Thymus (tissue), 14 donors: ENCODE results near the gene MRPL23. TPM values are rescaled to one million over a fixed set of nuclear protein-coding genes. Genes with fewer than 3 reads are reported as not detected.

ENCODE experiments used
- DNase-seq, 9 donors: peaks; one replicate each; pipeline ENCODE4 v3.0.0-alpha.2; 2013; ENCODE audit warnings: low spot score in 9 of 9, low read depth in 6 of 9, missing footprints in 1 of 9
- H3K27ac ChIP-seq, 2 donors: one replicate each; pipeline ENCODE4 v1.5.1; 2013; ENCODE audit warnings: control low read depth in 1 of 2, low read depth in 1 of 2, low read length in 1 of 2, mild to moderate bottlenecking in 1 of 2, moderate library complexity in 1 of 2
- H3K27me3 ChIP-seq, 2 donors: one replicate each; pipeline ENCODE4 v1.5.1; 2013; ENCODE audit warnings: low read length in 1 of 2; ENCODE audit not compliant: control insufficient read depth in 2 of 2, insufficient read depth in 1 of 2
- H3K36me3 ChIP-seq, 2 donors: one replicate each; pipeline ENCODE4 v1.5.1; 2013; ENCODE audit warnings: low read length in 1 of 2, mild to moderate bottlenecking in 1 of 2, moderate library complexity in 1 of 2; ENCODE audit not compliant: control insufficient read depth in 2 of 2, insufficient read depth in 2 of 2
- H3K4me1 ChIP-seq, 2 donors: one replicate each; pipeline ENCODE4 v1.5.1; 2013; ENCODE audit warnings: low read length in 2 of 2; ENCODE audit not compliant: control insufficient read depth in 2 of 2, insufficient read depth in 2 of 2
- H3K4me3 ChIP-seq, 2 donors: one replicate each; pipeline ENCODE4 v1.5.1; 2013; ENCODE audit warnings: low read length in 2 of 2, control low read depth in 1 of 2, mild to moderate bottlenecking in 1 of 2
- H3K9me3 ChIP-seq, 2 donors: one replicate each; pipeline ENCODE4 v1.5.1; 2013; ENCODE audit warnings: low read length in 1 of 2, mild to moderate bottlenecking in 1 of 2; ENCODE audit not compliant: control insufficient read depth in 2 of 2, insufficient read depth in 1 of 2
- WGBS: extraction: QIAGEN DNeasy Blood & Tissue Kit; methylation state at CpG from one replicate; pipeline ENCODE4 v1.1.7; 2013; 5-methylcytosine and 5-hydroxymethylcytosine counted together
- long read RNA-seq, 10 donors: transcript quantifications; one replicate each; lab custom pipeline, GENCODE V29; 2026
- polyA plus RNA-seq: library from polyadenylated mRNA; stranded (reverse); fragments of 200-250 nt; gene quantifications from one replicate; pipeline ENCODE4 v1.2.3, GENCODE V29; 2013
- total RNA-seq: library from RNA; stranded (reverse); fragments of 120-200 nt; gene quantifications from one replicate; pipeline ENCODE4 v1.2.4, GENCODE V29; 2013
- donor health status: healthy.

Gene MRPL23
- 62.8 TPM for total RNA-seq
- polyA plus RNA-seq = 75.9 TPM
- long read RNA-seq, donor 1, transcript MRPL23-205 (5 exons, 736 nt) = major isoform, 8 of 8 reads
- long read RNA-seq, donor 1, partial matches to known transcripts = 0 of 8 reads
- long read RNA-seq, donor 1, other reads (novel, unspliced or antisense) = 0 of 8 reads
- long read RNA-seq, donor 2 = 0 reads
- long read RNA-seq, donor 3, transcript MRPL23-205 (5 exons, 736 nt) = major isoform, 87 of 89 reads
- long read RNA-seq, donor 3, partial matches to known transcripts = 0 of 89 reads
- long read RNA-seq, donor 3, other reads (novel, unspliced or antisense) = 0 of 89 reads
- long read RNA-seq, donor 4, transcript MRPL23-205 (5 exons, 736 nt) = major isoform, 33 of 39 reads
- long read RNA-seq, donor 4, partial matches to known transcripts = 6 of 39 reads
- long read RNA-seq, donor 4, other reads (novel, unspliced or antisense) = 0 of 39 reads
- long read RNA-seq, donor 5, transcript MRPL23-205 (5 exons, 736 nt) = major isoform, 75 of 508 reads
- long read RNA-seq, donor 5, partial matches to known transcripts = 422 of 508 reads
- long read RNA-seq, donor 5, other reads (novel, unspliced or antisense) = 8 of 508 reads
- long read RNA-seq, donor 6, transcript MRPL23-205 (5 exons, 736 nt) = major isoform, 55 of 56 reads
- long read RNA-seq, donor 6, partial matches to known transcripts = 0 of 56 reads
- long read RNA-seq, donor 6, other reads (novel, unspliced or antisense) = 0 of 56 reads
- long read RNA-seq, donor 7, transcript MRPL23-205 (5 exons, 736 nt) = major isoform, 48 of 458 reads
- long read RNA-seq, donor 7, partial matches to known transcripts = 312 of 458 reads
- long read RNA-seq, donor 7, other reads (novel, unspliced or antisense) = 98 of 458 reads
- long read RNA-seq, donor 8, transcript MRPL23-205 (5 exons, 736 nt) = major isoform, 25 of 203 reads
- long read RNA-seq, donor 8, partial matches to known transcripts = 87 of 203 reads
- long read RNA-seq, donor 8, other reads (novel, unspliced or antisense) = 91 of 203 reads
- long read RNA-seq, donor 9, transcript MRPL23-205 (5 exons, 736 nt) = major isoform, 37 of 37 reads
- long read RNA-seq, donor 9, partial matches to known transcripts = 0 of 37 reads
- long read RNA-seq, donor 9, other reads (novel, unspliced or antisense) = 0 of 37 reads
- long read RNA-seq, donor 10, transcript MRPL23-205 (5 exons, 736 nt) = major isoform, 47 of 53 reads
- long read RNA-seq, donor 10, partial matches to known transcripts = 0 of 53 reads
- long read RNA-seq, donor 10, other reads (novel, unspliced or antisense) = 5 of 53 reads

GRCh38 chr11:1946812-1947484 lies at the start of gene MRPL23:
Gene MRPL23, plus strand, starts transcription at chr11:1947332. Its CDS starts 31 bp downstream, at chr11:1947363.
- no peak within 1 kb of the TSS for H3K4me3 ChIP-seq
- WGBS = no CpG with 5 or more reads among the region's 85 CpGs
- no peak within 1 kb of the TSS for H3K27ac ChIP-seq
- no peaks in the 10 kb centered on the region for H3K9me3 ChIP-seq
- no peak for DNase-seq
- no peaks in the 10 kb centered on the region for H3K36me3 ChIP-seq
- no peaks in the 10 kb centered on the region for H3K27me3 ChIP-seq
- peaks cover 0 to 8% of the 10 kb centered on the region in 2 donors for H3K4me1 ChIP-seq

- DNase-seq = no peak
- Histone ChIP-seq H3K27ac (no peak overlapping the region), H3K4me1 (peaks cover 0 to 9% of the 10 kb centered on the region in 2 donors), H3K36me3 (no peaks in the 10 kb centered on the region), H3K9me3 (no peaks in the 10 kb centered on the region), H3K4me3 (no peak overlapping the region), H3K27me3 (no peaks in the 10 kb centered on the region)
- WGBS = 96% methylated on average over 4 of the region's 4 CpGs
These were observed 48.0 kb upstream of the MRPL23 start for GRCh38 chr11:1899090-1899489.

GRCh38 chr11:1899686-1900085 lies 47.4 kb upstream of the MRPL23 start:
- WGBS = 97% methylated on average over 5 of the region's 5 CpGs
- no peaks in the 10 kb centered on the region for H3K36me3 ChIP-seq
- peaks cover 0 to 9% of the 10 kb centered on the region in 2 donors for H3K4me1 ChIP-seq
- no peaks in the 10 kb centered on the region for H3K27me3 ChIP-seq
- DNase-seq = no peak
- no peaks in the 10 kb centered on the region for H3K9me3 ChIP-seq
- H3K4me3 ChIP-seq = no peak overlapping the region
- H3K27ac ChIP-seq = no peak overlapping the region

DNA sequence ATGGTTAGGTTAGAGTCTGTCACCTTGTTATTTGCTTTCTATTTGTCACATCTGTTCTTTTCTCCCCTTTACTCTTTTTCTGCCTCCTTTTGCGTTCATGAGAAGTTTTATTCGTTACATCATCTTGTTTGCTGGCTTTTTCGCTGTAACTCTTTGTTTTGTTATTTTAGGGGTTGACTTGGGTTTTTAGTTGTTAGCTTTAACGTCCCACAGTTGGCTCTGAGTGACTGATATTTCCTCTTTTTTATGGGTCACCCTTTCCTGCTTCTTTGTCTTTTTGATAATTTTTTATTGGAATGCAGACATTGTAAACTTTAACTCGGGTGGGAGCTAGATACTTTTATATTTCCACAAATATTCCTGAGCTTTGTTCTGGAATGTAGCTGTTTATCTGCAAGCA lies 41.0 kb upstream of the MRPL23 start:
- no peak for DNase-seq

GRCh38 chr11:1906611-1907423 lies 40.3 kb upstream of the MRPL23 start:
- DNase-seq = no peak
- no peak overlapping the region for H3K4me3 ChIP-seq
- no peaks in the 10 kb centered on the region for H3K9me3 ChIP-seq
- no peaks in the 10 kb centered on the region for H3K36me3 ChIP-seq
- H3K4me1 ChIP-seq = peaks cover 0 to 3% of the 10 kb centered on the region in 2 donors
- no peaks in the 10 kb centered on the region for H3K27me3 ChIP-seq
- WGBS = 93% methylated on average over 14 of the region's 14 CpGs
- H3K27ac ChIP-seq = no peak overlapping the region

More for the DNA sequence above, 41.0 kb upstream of the MRPL23 start:
- H3K4me3 ChIP-seq = no peak overlapping the region
- no peaks in the 10 kb centered on the region for H3K27me3 ChIP-seq
- 29% methylated on average over 5 of the region's 5 CpGs for WGBS
- H3K36me3 ChIP-seq = no peaks in the 10 kb centered on the region
- no peaks in the 10 kb centered on the region for H3K9me3 ChIP-seq
- H3K4me1 ChIP-seq = peaks cover 0 to 3% of the 10 kb centered on the region in 2 donors
- no peak overlapping the region for H3K27ac ChIP-seq

- no peaks in the 10 kb centered on the region for H3K27me3 ChIP-seq
- no peaks in the 10 kb centered on the region for H3K9me3 ChIP-seq
- peaks cover 0 to 3% of the 10 kb centered on the region in 2 donors for H3K4me1 ChIP-seq
- 73% methylated on average over 9 of the region's 9 CpGs for WGBS
- H3K27ac ChIP-seq = peak overlapping the region in 1 of 2 donors; percentile 43
- no peak overlapping the region for H3K4me3 ChIP-seq
- H3K36me3 ChIP-seq = no peaks in the 10 kb centered on the region
- no peak for DNase-seq
These were observed 38.5 kb upstream of the MRPL23 start for GRCh38 chr11:1908618-1909017.

- H3K27ac ChIP-seq = no peak overlapping the region
- WGBS = 95% methylated on average over 7 of the region's 7 CpGs
- no peak overlapping the region for H3K4me3 ChIP-seq
- H3K36me3 ChIP-seq = no peaks in the 10 kb centered on the region
- peaks cover 0 to 3% of the 10 kb centered on the region in 2 donors for H3K4me1 ChIP-seq
- DNase-seq = no peak
- no peaks in the 10 kb centered on the region for H3K27me3 ChIP-seq
- no peaks in the 10 kb centered on the region for H3K9me3 ChIP-seq
These were observed 37.6 kb upstream of the MRPL23 start for GRCh38 chr11:1909524-1909923.
